ENCODE results near the gene ZNF19. TPM values are rescaled to one million over a fixed set of nuclear protein-coding genes. Genes with fewer than 3 reads are reported as not detected.

The ZNF19 gene
- total RNA-seq, 1 experiment from 2014 or later = 4.6 TPM

DNA sequence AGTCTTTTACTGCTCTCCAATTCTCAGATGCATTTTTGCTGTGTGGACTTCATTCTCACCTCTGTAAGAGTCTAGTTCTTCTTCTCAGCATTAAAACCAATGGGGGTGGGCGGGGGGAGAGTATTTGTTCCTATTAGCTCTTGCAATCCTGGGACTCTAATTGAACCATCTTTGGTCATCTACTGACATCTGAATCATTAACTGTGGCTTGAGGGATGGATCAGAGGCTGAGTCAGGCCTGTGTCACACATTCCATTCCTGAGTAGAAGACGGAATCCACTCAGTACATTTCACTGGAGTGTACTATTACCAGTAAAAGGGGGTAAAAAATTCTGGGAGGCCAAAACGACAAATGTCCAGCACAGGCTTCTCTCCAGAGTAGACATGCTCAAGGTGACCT lies 14.3 kb downstream of the ZNF19 start:
- DNase-seq (ENCODE audit: unreplicated experiment) = peak; percentile 39
- TF ChIP-seq CTCF (IDR thresholded peaks at IDR 0.05; ENCODE audit: unreplicated experiment) = no peak
- CTCF ChIA-PET = interaction anchor here (0.7 to 1.2 kb wide), 3 partner anchors 9 to 199 kb away, joined by 3 read pairs; no protein-coding TSS in a partner anchor
- H3K9me3 Mint-ChIP-seq (ENCODE audit: unreplicated experiment) = peaks cover 7% of the 10 kb centered on the region
- no peak overlapping the region for H3K4me3 Mint-ChIP-seq (ENCODE audit: unreplicated experiment)
- H3K36me3 Mint-ChIP-seq (ENCODE audit: insufficient read depth, unreplicated experiment) = peaks cover 29% of the 10 kb centered on the region
- POLR2A ChIA-PET = interaction anchor here (0.7 to 2.5 kb wide), 4 partner anchors 10 to 63 kb away, joined by 3 to 11 read pairs (median 6); partner anchors contain the start of gene ZNF23
- H3K27ac Mint-ChIP-seq (ENCODE audit: low read depth, unreplicated experiment) = peak overlapping the region; percentile 2
- no TSS peak for BruUV-seq (replicated peaks)
- H3K27me3 Mint-ChIP-seq (ENCODE audit: insufficient read depth, unreplicated experiment) = no peaks in the 10 kb centered on the region
- H3K4me1 Mint-ChIP-seq (ENCODE audit: insufficient read depth, unreplicated experiment) = peaks cover 8% of the 10 kb centered on the region
- intact Hi-C loops (cut with micrococcal nuclease) = loop anchor here (1.0 kb wide), 1 partner anchor 8 kb away; no protein-coding TSS in a partner anchor

- intact Hi-C loops (cut with micrococcal nuclease) = no loop called here
- CTCF ChIA-PET = interaction anchor here (0.9 kb wide), 1 partner anchor 10 kb away, joined by 3 read pairs; no protein-coding TSS in a partner anchor
- no peak overlapping the region for H3K27ac Mint-ChIP-seq (ENCODE audit: low read depth, unreplicated experiment)
- no peaks in the 10 kb centered on the region for H3K27me3 Mint-ChIP-seq (ENCODE audit: insufficient read depth, unreplicated experiment)
- POLR2A ChIA-PET = interaction anchor here (1.5 kb wide), 1 partner anchor 12 kb away, joined by 10 read pairs; the partner anchor contains the start of gene ZNF23
- no peak overlapping the region for H3K4me3 Mint-ChIP-seq (ENCODE audit: unreplicated experiment)
- no peak for DNase-seq (ENCODE audit: unreplicated experiment)
- peaks cover 7% of the 10 kb centered on the region for H3K9me3 Mint-ChIP-seq (ENCODE audit: unreplicated experiment)
- peaks cover 29% of the 10 kb centered on the region for H3K36me3 Mint-ChIP-seq (ENCODE audit: insufficient read depth, unreplicated experiment)
- no TSS peak for BruUV-seq (replicated peaks)
- H3K4me1 Mint-ChIP-seq (ENCODE audit: insufficient read depth, unreplicated experiment) = peaks cover 8% of the 10 kb centered on the region
- no peak for TF ChIP-seq CTCF (IDR thresholded peaks at IDR 0.05; ENCODE audit: unreplicated experiment)
Observed at GRCh38 chr16:71473891-71474290, 15.2 kb downstream of the ZNF19 start.

GRCh38 chr16:71472931-71473330 lies 16.2 kb downstream of the ZNF19 start:
- BruUV-seq (replicated peaks) = no TSS peak
- no peak for TF ChIP-seq CTCF (IDR thresholded peaks at IDR 0.05; ENCODE audit: unreplicated experiment)
- POLR2A ChIA-PET = no interaction called here
- Mint-ChIP-seq H3K4me1 (ENCODE audit: insufficient read depth, unreplicated experiment) (peaks cover 8% of the 10 kb centered on the region), H3K4me3 (ENCODE audit: unreplicated experiment) (no peak overlapping the region), H3K27ac (ENCODE audit: low read depth, unreplicated experiment) (no peak overlapping the region), H3K27me3 (ENCODE audit: insufficient read depth, unreplicated experiment) (no peaks in the 10 kb centered on the region), H3K9me3 (ENCODE audit: unreplicated experiment) (peaks cover 6% of the 10 kb centered on the region), H3K36me3 (ENCODE audit: insufficient read depth, unreplicated experiment) (peaks cover 19% of the 10 kb centered on the region)
- CTCF ChIA-PET = no interaction called here
- intact Hi-C loops (cut with micrococcal nuclease) = no loop called here
- no peak for DNase-seq (ENCODE audit: unreplicated experiment)

DNA sequence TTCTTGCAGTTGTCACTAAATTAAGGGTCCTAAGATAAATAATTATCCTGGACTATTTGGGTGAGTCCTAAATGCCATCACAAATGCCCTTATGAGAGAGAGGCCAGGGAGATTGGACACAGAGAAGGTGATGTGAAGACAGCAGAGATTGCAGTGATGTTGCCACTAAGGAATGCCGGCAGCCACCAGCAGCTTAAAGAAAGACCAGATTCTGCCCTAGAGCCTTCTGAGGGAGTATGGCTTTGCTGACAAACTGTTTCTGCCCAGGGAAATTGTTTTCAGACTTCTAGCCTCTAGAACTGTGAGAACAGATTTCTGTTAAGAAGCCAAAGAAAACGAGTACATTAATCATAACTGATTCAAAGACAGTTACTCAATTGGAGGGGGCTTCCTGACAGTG lies 17.1 kb downstream of the ZNF19 start:
- TF ChIP-seq CTCF (IDR thresholded peaks at IDR 0.05; ENCODE audit: unreplicated experiment) = no peak
- no peak for DNase-seq (ENCODE audit: unreplicated experiment)
- ChIA-PET POLR2A (interaction anchor here (1.9 kb wide), 1 partner anchor 10 kb away, joined by 10 read pairs; the partner anchor contains the start of gene ZNF23), CTCF (interaction anchor here (0.6 to 1.7 kb wide), 3 partner anchors 16 to 72 kb away, joined by 3 read pairs; no protein-coding TSS in a partner anchor)
- Mint-ChIP-seq H3K36me3 (ENCODE audit: insufficient read depth, unreplicated experiment) (peaks cover 14% of the 10 kb centered on the region), H3K4me3 (ENCODE audit: unreplicated experiment) (no peak overlapping the region), H3K9me3 (ENCODE audit: unreplicated experiment) (no peaks in the 10 kb centered on the region), H3K4me1 (ENCODE audit: insufficient read depth, unreplicated experiment) (peaks cover 8% of the 10 kb centered on the region), H3K27ac (ENCODE audit: low read depth, unreplicated experiment) (no peak overlapping the region), H3K27me3 (ENCODE audit: insufficient read depth, unreplicated experiment) (no peaks in the 10 kb centered on the region)
- intact Hi-C loops (cut with micrococcal nuclease) = no loop called here
- no TSS peak for BruUV-seq (replicated peaks)

Measured in MCF 10A (cell line).